ENCODE measurements around the gene ARL15. TPM values are rescaled to one million over a fixed set of nuclear protein-coding genes. Genes with fewer than 3 reads are reported as not detected.

ARL15 gene
- total and polyA plus RNA-seq, 4 donors: 5.0 to 24.8 (median 13.3) TPM

DNA sequence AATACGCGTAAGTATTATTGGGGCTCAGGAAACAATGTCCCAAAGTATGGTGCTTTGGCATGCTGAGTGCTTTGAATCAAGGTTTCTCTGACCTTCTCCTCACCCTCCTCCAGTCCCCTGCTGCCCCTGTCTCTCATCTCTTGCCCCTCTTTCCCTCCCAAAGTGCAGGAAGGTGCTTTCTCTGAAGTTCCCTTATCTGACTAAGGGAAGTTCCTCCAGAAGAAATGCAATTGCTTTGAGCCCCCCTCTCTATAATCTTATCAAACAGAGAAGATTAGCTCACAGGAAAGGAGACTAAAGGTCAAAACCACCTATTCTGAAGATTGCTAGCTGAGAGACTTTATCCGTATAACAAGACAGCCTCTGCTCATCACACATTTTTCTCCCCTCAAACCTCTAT lies 288.1 kb downstream of the ARL15 start:
- Histone ChIP-seq H3K27me3 (ENCODE audit: control insufficient read depth in 4 of 4, insufficient read depth in 4 of 4, low read length in 3 of 4) (no peaks in the 10 kb centered on the region), H3K9ac (ENCODE audit: low read depth in 1 of 2, low read length in 2 of 2) (no peak overlapping the region), H3K9me3 (ENCODE audit: control insufficient read depth in 4 of 4, low read length in 3 of 4) (no peaks in the 10 kb centered on the region), H3K27ac (ENCODE audit: low read depth in 1 of 2, low read length in 2 of 2) (no peak overlapping the region), H3K36me3 (ENCODE audit: control insufficient read depth in 4 of 4, insufficient read depth in 3 of 4, low read depth in 1 of 4, low read length in 3 of 4) (no peaks in the 10 kb centered on the region), H3K4me1 (ENCODE audit: control insufficient read depth in 4 of 4, insufficient read depth in 4 of 4, low read length in 3 of 4) (peaks cover 0 to 4% (median 0%) of the 10 kb centered on the region in 4 donors), H3K4me3 (ENCODE audit: low read depth in 1 of 3, low read length in 3 of 3) (no peak overlapping the region)
- TF ChIP-seq NR2F2 (IDR thresholded peaks at IDR 0.05) (no peak), HNF4A (conservative IDR thresholded peaks at IDR 0.05) (no peak), ZBTB33 (IDR thresholded peaks at IDR 0.05) (no peak), RAD21 (IDR thresholded peaks at IDR 0.05) (no peak)
- WGBS: 92% methylated on average over 3 of the region's 3 CpGs
- no peak for DNase-seq (ENCODE audit: low spot score)

DNA sequence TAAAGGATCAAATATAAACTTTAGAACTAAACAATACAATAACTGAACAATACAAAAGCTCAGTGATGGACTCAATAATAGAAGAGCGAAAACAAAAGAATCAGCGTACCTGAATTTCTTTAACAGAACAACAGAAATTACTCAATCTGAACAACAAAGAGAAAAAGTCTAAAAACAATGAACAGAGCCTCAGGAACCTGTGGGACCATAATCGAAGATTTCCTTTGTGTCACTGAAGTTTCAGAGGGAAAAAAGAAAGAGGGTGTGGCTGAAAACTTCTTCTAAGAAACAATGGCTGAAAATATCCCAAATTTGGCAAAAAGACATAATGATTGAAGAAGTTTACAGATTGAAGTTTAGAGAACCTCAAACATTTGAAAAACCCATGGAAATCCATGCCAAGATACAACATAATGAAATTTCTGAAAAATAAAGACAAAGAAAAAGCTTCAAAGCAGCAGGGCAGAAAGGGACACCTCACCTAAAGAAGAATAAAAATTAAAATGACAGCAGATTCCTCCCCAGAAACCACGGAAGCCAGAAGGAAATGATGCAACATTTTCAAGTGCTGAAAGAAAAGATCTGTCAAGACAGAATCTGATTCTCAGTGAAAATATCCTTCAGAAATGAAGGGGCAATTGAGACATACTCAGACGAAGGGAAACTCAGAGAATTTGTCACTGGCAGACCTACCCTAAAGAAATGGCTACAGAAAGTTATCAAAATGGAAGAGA lies 288.8 kb downstream of the ARL15 start:
- no peak for DNase-seq (ENCODE audit: low spot score)
- Histone ChIP-seq H3K4me1 (ENCODE audit: control insufficient read depth in 4 of 4, insufficient read depth in 4 of 4, low read length in 3 of 4) (peaks cover 0 to 4% (median 0%) of the 10 kb centered on the region in 4 donors), H3K4me3 (ENCODE audit: low read depth in 1 of 3, low read length in 3 of 3) (no peak overlapping the region), H3K9ac (ENCODE audit: low read depth in 1 of 2, low read length in 2 of 2) (no peak overlapping the region), H3K27ac (ENCODE audit: low read depth in 1 of 2, low read length in 2 of 2) (no peak overlapping the region), H3K36me3 (ENCODE audit: control insufficient read depth in 4 of 4, insufficient read depth in 3 of 4, low read depth in 1 of 4, low read length in 3 of 4) (no peaks in the 10 kb centered on the region), H3K9me3 (ENCODE audit: control insufficient read depth in 4 of 4, low read length in 3 of 4) (no peaks in the 10 kb centered on the region), H3K27me3 (ENCODE audit: control insufficient read depth in 4 of 4, insufficient read depth in 4 of 4, low read length in 3 of 4) (no peaks in the 10 kb centered on the region)
- TF ChIP-seq RXRA (IDR thresholded peaks at IDR 0.05) (no peak), JUND (IDR thresholded peaks at IDR 0.05) (no peak)
- 81% methylated on average over 5 of the region's 5 CpGs for WGBS

DNA sequence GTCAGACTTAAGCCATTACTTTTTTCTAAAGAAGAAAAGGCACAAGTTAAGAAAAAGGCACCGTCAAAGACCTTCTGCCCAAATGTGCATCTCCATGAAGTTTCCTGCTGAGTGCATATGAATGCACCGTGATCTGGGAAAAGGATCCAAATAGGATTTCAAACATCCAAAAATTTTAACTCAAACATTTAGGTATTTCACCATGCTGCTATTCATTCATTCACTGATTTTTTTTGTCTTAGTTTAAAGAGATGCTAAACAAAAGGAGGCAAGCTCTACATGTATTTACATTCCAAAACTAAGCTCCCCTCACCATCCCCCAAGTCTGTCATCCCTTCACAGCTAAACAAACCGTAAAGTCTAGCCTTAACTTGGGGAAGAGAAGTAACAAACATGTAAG lies 291.9 kb downstream of the ARL15 start:
- H3K9ac ChIP-seq (ENCODE audit: low read depth in 1 of 2, low read length in 2 of 2): no peak overlapping the region
- no peak overlapping the region for H3K27ac ChIP-seq (ENCODE audit: low read depth in 1 of 2, low read length in 2 of 2)
- peaks cover 0 to 7% (median 2%) of the 10 kb centered on the region in 4 donors for H3K9me3 ChIP-seq (ENCODE audit: control insufficient read depth in 4 of 4, low read length in 3 of 4)
- H3K4me3 ChIP-seq (ENCODE audit: low read depth in 1 of 3, low read length in 3 of 3): no peak overlapping the region
- H3K27me3 ChIP-seq (ENCODE audit: control insufficient read depth in 4 of 4, insufficient read depth in 4 of 4, low read length in 3 of 4): no peaks in the 10 kb centered on the region
- H3K36me3 ChIP-seq (ENCODE audit: control insufficient read depth in 4 of 4, insufficient read depth in 3 of 4, low read depth in 1 of 4, low read length in 3 of 4): no peaks in the 10 kb centered on the region
- no peak for DNase-seq (ENCODE audit: low spot score)
- TF ChIP-seq EGR1 (IDR thresholded peaks at IDR 0.05; ENCODE audit: low read depth in 2 of 2): no peak
- TF ChIP-seq CTCF (IDR thresholded peaks at IDR 0.05; ENCODE audit: low read depth, low read length, missing input control): no peak
- no peak for TF ChIP-seq YY1 (IDR thresholded peaks at IDR 0.05)
- TF ChIP-seq FOXA2 (IDR thresholded peaks at IDR 0.05): no peak
- TF ChIP-seq REST (IDR thresholded peaks at IDR 0.05): no peak
- TF ChIP-seq, protein P1, sequence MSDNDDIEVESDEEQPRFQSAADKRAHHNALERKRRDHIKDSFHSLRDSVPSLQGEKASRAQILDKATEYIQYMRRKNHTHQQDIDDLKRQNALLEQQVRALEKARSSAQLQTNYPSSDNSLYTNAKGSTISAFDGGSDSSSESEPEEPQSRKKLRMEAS (IDR thresholded peaks at IDR 0.05): no peak
- TF ChIP-seq GABPA (IDR thresholded peaks at IDR 0.05 in 1 of 2, conservative IDR thresholded peaks at IDR 0.05 in 1 of 2): no peak
- TF ChIP-seq NR2F2 (IDR thresholded peaks at IDR 0.05): no peak
- no peak for TF ChIP-seq TAF1 (conservative IDR thresholded peaks at IDR 0.05)
- TF ChIP-seq, protein P2, sequence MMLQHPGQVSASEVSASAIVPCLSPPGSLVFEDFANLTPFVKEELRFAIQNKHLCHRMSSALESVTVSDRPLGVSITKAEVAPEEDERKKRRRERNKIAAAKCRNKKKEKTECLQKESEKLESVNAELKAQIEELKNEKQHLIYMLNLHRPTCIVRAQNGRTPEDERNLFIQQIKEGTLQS (IDR thresholded peaks at IDR 0.05): no peak
- no peak for TF ChIP-seq RXRA (IDR thresholded peaks at IDR 0.05)
- TF ChIP-seq RAD21 (IDR thresholded peaks at IDR 0.05): no peak
- TF ChIP-seq HNF4A (conservative IDR thresholded peaks at IDR 0.05): no peak
- no peak for TF ChIP-seq JUND (IDR thresholded peaks at IDR 0.05)
- no peak for TF ChIP-seq ZBTB33 (IDR thresholded peaks at IDR 0.05)
- no peak for TF ChIP-seq SP1 (IDR thresholded peaks at IDR 0.05)
- no peak for TF ChIP-seq HNF4G (IDR thresholded peaks at IDR 0.05)
- no peak for TF ChIP-seq FOXA1 (IDR thresholded peaks at IDR 0.05)
- 98% methylated on average over 3 of the region's 3 CpGs for WGBS
- no peaks in the 10 kb centered on the region for H3K4me1 ChIP-seq (ENCODE audit: control insufficient read depth in 4 of 4, insufficient read depth in 4 of 4, low read length in 3 of 4)

Measured in liver (tissue), 9 donors.